PC-9 (cell line): Measurements from ENCODE around the gene C1orf146. TPM values are rescaled to one million over a fixed set of nuclear protein-coding genes. Genes with fewer than 3 reads are reported as not detected.

ENCODE experiments used
- BruUV-seq: library from RNA; stranded (reverse); fragments of 400-500 nt; replicated peaks from 2 replicates; lab custom pipeline; 2021; lab: Mats Ljungman, UMichigan
- CTCF ChIA-PET: fragments of 300-600 bp; sonication (Branson Sonifier 250); formaldehyde crosslinking; loops from one replicate; lab custom pipeline; 2022; ENCODE audit warnings: antibody characterized with exemption; lab: Charles Lee
- POLR2A ChIA-PET: fragments of 300-600 bp; sonication (Branson Sonifier 250); formaldehyde crosslinking; loops from one replicate; lab custom pipeline; 2022; ENCODE audit warnings: antibody characterized with exemption; ENCODE audit not compliant: unreplicated experiment; lab: Charles Lee
- DNase-seq, 2 experiments: peaks; one replicate each; pipeline versions ENCODE4 v3.0.0 to v3.0.0-alpha.2; 2015 to 2022; ENCODE audit warnings: mixed read lengths in 1 of 2
- H2AFZ ChIP-seq: fragments of 200-600 bp; sonication (generic); 2 replicates; pipeline ENCODE4 v1.8.1; 2017; ENCODE audit warnings: antibody characterized with exemption
- H3F3A ChIP-seq: fragments of 200-600 bp; sonication (generic); 2 replicates; pipeline ENCODE4 v1.8.1; 2017; ENCODE audit warnings: antibody characterized with exemption, mild to moderate bottlenecking, low read depth; ENCODE audit not compliant: insufficient read depth
- H3K27ac ChIP-seq: fragments of 200-600 bp; sonication (generic); 2 replicates; pipeline ENCODE4 v1.6.1; 2016; ENCODE audit warnings: mixed run types
- H3K27me3 ChIP-seq: fragments of 200-600 bp; sonication (generic); 2 replicates; pipeline ENCODE4 v1.6.1; 2016; ENCODE audit warnings: low read depth, mixed run types; ENCODE audit not compliant: insufficient read depth
- H3K36me3 ChIP-seq: fragments of 200-600 bp; sonication (generic); 2 replicates; pipeline ENCODE4 v1.6.1; 2016; ENCODE audit warnings: low read depth, mixed run types
- H3K4me1 ChIP-seq: fragments of 200-600 bp; sonication (generic); replicated peaks from 2 replicates; pipeline ENCODE4 v1.6.1; 2016; ENCODE audit warnings: mixed run types; ENCODE audit not compliant: insufficient read depth
- H3K4me2 ChIP-seq: fragments of 200-600 bp; sonication (generic); 2 replicates; pipeline ENCODE4 v1.6.1; 2017; ENCODE audit warnings: mixed run types
- H3K4me3 ChIP-seq: fragments of 200-600 bp; sonication (generic); 2 replicates; pipeline ENCODE4 v1.6.1; 2016; ENCODE audit warnings: mixed run types
- H3K79me2 ChIP-seq: fragments of 200-600 bp; sonication (generic); 2 replicates; pipeline ENCODE4 v1.6.1; 2017; ENCODE audit warnings: low read depth, mixed run types
- H3K9me2 ChIP-seq: fragments of 200-600 bp; sonication (generic); 2 replicates; pipeline ENCODE4 v1.8.1; 2017; ENCODE audit warnings: mild to moderate bottlenecking; ENCODE audit not compliant: insufficient read depth
- H3K9me3 ChIP-seq: fragments of 200-600 bp; sonication (generic); 2 replicates; pipeline ENCODE4 v1.8.1; 2016; ENCODE audit warnings: low read depth; ENCODE audit not compliant: insufficient read depth
- H4K20me1 ChIP-seq: fragments of 200-600 bp; sonication (generic); 2 replicates; pipeline ENCODE4 v1.8.1; 2017; ENCODE audit not compliant: insufficient read depth
- CTCF ChIP-seq: fragments of 200-600 bp; sonication (generic); conservative IDR thresholded peaks from 2 replicates; pipeline ENCODE4 v1.6.1; 2017; ENCODE audit warnings: mixed run types, antibody characterized with exemption, mild to moderate bottlenecking, moderate library complexity
- EZH2 ChIP-seq: fragments of 200-600 bp; sonication (generic); IDR thresholded peaks from 2 replicates; pipeline ENCODE4 v1.8.0; 2017; ENCODE audit warnings: antibody characterized with exemption, low read depth
- intact Hi-C: fragments of 100-400 bp; cut with micrococcal nuclease; formaldehyde crosslinking; loops from one replicate; pipeline ENCODE4 v1.10.0; 2022; ENCODE audit not compliant: unreplicated experiment
- total RNA-seq: library from RNA; stranded (reverse); gene quantifications from 2 replicates; pipeline ENCODE4 v1.2.3, GENCODE V29; 2021

C1orf146 gene
- total RNA-seq, 1 experiment from 2014 or later, result not detected

GRCh38 chr1:92211166-92211565 is 6.5 kb upstream of the C1orf146 start:
- H3K4me3 ChIP-seq, result no peak overlapping the region
- H3K9me3 ChIP-seq, result 0 out of 2 replicates have a peak, but pooled peaks cover 6% of the 10 kb centered on the region
- no peaks in the 10 kb centered on the region for H3K4me1 ChIP-seq
- H3K79me2 ChIP-seq, result no peaks in the 10 kb centered on the region
- TF ChIP-seq EZH2 (no peak), CTCF (no peak)
- no peak for DNase-seq
- no peaks in the 10 kb centered on the region for H3K9me2 ChIP-seq
- H3K36me3 ChIP-seq, result no peaks in the 10 kb centered on the region
- BruUV-seq, result no TSS peak
- H3F3A ChIP-seq, result no peaks in the 10 kb centered on the region
- ChIA-PET CTCF (no interaction called here), POLR2A (interaction anchor here (0.6 kb wide), 1 partner anchor 7 kb away, joined by 4 read pairs; no protein-coding TSS in a partner anchor)
- H3K27ac ChIP-seq, result no peak overlapping the region
- H2AFZ ChIP-seq, result no peak overlapping the region
- no peaks in the 10 kb centered on the region for H3K27me3 ChIP-seq
- H3K4me2 ChIP-seq, result no peak overlapping the region
- intact Hi-C loops, result no loop called here
- no peaks in the 10 kb centered on the region for H4K20me1 ChIP-seq

GRCh38 chr1:92218559-92218958 is 844 bp downstream of the C1orf146 start:
- Histone ChIP-seq H3K79me2 (no peaks in the 10 kb centered on the region), H3K4me1 (no peaks in the 10 kb centered on the region), H3K9me3 (no peaks in the 10 kb centered on the region), H3K4me2 (no peak overlapping the region), H3K27ac (no peak overlapping the region), H4K20me1 (no peaks in the 10 kb centered on the region; the same call in 1 of the 2 replicates), H2AFZ (no peak overlapping the region), H3K27me3 (no peaks in the 10 kb centered on the region), H3F3A (no peaks in the 10 kb centered on the region), H3K36me3 (no peaks in the 10 kb centered on the region), H3K4me3 (no peak overlapping the region), H3K9me2 (no peaks in the 10 kb centered on the region)
- TF ChIP-seq CTCF (no peak), EZH2 (no peak)
- intact Hi-C loops, result no loop called here
- no TSS peak for BruUV-seq
- ChIA-PET CTCF (interaction anchor here (0.8 kb wide), 1 partner anchor 48 kb away, joined by 6 read pairs; no protein-coding TSS in a partner anchor), POLR2A (interaction anchor here (0.6 kb wide), 1 partner anchor 8 kb away, joined by 4 read pairs; no protein-coding TSS in a partner anchor)
- DNase-seq, result no peak

GRCh38 chr1:92219028-92219427 is 1.3 kb downstream of the C1orf146 start:
- Histone ChIP-seq H3K27ac (no peak overlapping the region), H3K4me1 (no peaks in the 10 kb centered on the region), H3K27me3 (no peaks in the 10 kb centered on the region), H3K79me2 (no peaks in the 10 kb centered on the region), H3K4me3 (no peak overlapping the region), H3K9me3 (no peaks in the 10 kb centered on the region), H3K9me2 (no peaks in the 10 kb centered on the region), H3K4me2 (no peak overlapping the region), H4K20me1 (no peaks in the 10 kb centered on the region; the same call in 1 of the 2 replicates), H3F3A (no peaks in the 10 kb centered on the region), H3K36me3 (no peaks in the 10 kb centered on the region), H2AFZ (no peak overlapping the region)
- no TSS peak for BruUV-seq
- DNase-seq, result no peak
- POLR2A ChIA-PET, result interaction anchor here (0.6 kb wide), 2 partner anchors 8 to 812 kb away, joined by 3 to 4 read pairs; no protein-coding TSS in a partner anchor
- intact Hi-C loops, result no loop called here
- TF ChIP-seq CTCF, result no peak
- no peak for TF ChIP-seq EZH2
- CTCF ChIA-PET, result interaction anchor here (0.8 kb wide), 1 partner anchor 48 kb away, joined by 6 read pairs; no protein-coding TSS in a partner anchor
